T-cell (primary cell): ENCODE measurements around the gene NPSR1. TPM values are rescaled to one million over a fixed set of nuclear protein-coding genes. Genes with fewer than 3 reads are reported as not detected.
A peak's percentile ranks its signal among the peaks of the same experiment; 100 is the strongest.
"Not testable (repeated sequence)": the region's sequence is repeated elsewhere in the genome, so short reads cannot be mapped to it uniquely, and the experiment has no call there.

ENCODE experiments used
- ATAC-seq, 4 experiments: fragments of 200-7000 bp in 3 of 4; fragments of 150-1000 bp in 1 of 4; cut with Tn5 transposase; replicated peaks in 1 of 4; 1 replicate in 3 of 4; 2 replicates in 1 of 4; pipeline ENCODE4 v1.10.0; 2021; ENCODE audit warnings: moderate library complexity in 3 of 4, mild to moderate bottlenecking in 2 of 4, moderate number of reproducible peaks in 1 of 4
- CTCF ChIA-PET, 2 donors: fragments of 300-600 bp; sonication (Branson Sonifier 250); formaldehyde crosslinking; loops; one replicate each; lab custom pipeline; 2022; ENCODE audit warnings: antibody characterized with exemption in 2 of 2; lab: Charles Lee
- POLR2A ChIA-PET, 2 donors: fragments of 300-600 bp; sonication (Branson Sonifier 250); formaldehyde crosslinking; loops; one replicate each; lab custom pipeline; 2022; ENCODE audit warnings: antibody characterized with exemption in 2 of 2; lab: Charles Lee
- DNase-seq, 35 experiments: peaks; one replicate each; pipeline versions ENCODE4 v3.0.0 to v3.0.0-alpha.2; 2013 to 2023
- H3K27ac ChIP-seq: one replicate; pipeline ENCODE4 v1.5.1; 2013; ENCODE audit warnings: low read length
- H3K27me3 ChIP-seq, 2 experiments: replicated peaks in 1 of 2; 1 replicate in 1 of 2; 2 replicates in 1 of 2; pipeline versions ENCODE4 v1.6.1 to v1.7.0; 2013; ENCODE audit warnings: low read length in 1 of 2, mixed read lengths in 1 of 2; ENCODE audit not compliant: control insufficient read depth in 2 of 2, insufficient read depth in 2 of 2; ENCODE audit errors: extremely low read depth in 1 of 2
- H3K36me3 ChIP-seq, 2 donors: 1 replicate in 1 of 2; 2 replicates in 1 of 2; pipeline versions ENCODE4 v1.6.1 to v1.7.0; 2013; ENCODE audit warnings: low read length in 1 of 2; ENCODE audit not compliant: control insufficient read depth in 2 of 2, insufficient read depth in 1 of 2; ENCODE audit errors: extremely low read depth in 1 of 2
- H3K4me1 ChIP-seq, 2 experiments: 1 replicate in 1 of 2; 2 replicates in 1 of 2; pipeline versions ENCODE4 v1.6.1 to v1.7.0; 2013; ENCODE audit warnings: low read length in 2 of 2, mixed read lengths in 1 of 2; ENCODE audit not compliant: insufficient read depth in 2 of 2, control insufficient read depth in 1 of 2; ENCODE audit errors: extremely low read depth in 1 of 2
- H3K4me3 ChIP-seq, 2 donors: 1 replicate in 1 of 2; 2 replicates in 1 of 2; pipeline versions ENCODE4 v1.5.1 to v1.7.0; 2013; ENCODE audit warnings: mild to moderate bottlenecking in 2 of 2, low read length in 1 of 2, moderate library complexity in 1 of 2; ENCODE audit not compliant: control insufficient read depth in 1 of 2; ENCODE audit errors: extremely low read depth in 1 of 2
- H3K9me3 ChIP-seq: 2 replicates; pipeline ENCODE4 v1.7.0; 2013
- H3K27ac Mint-ChIP-seq, 2 donors: one replicate each; pipeline ENCODE4 v1.8.0; 2020 to 2021; ENCODE audit warnings: mild to moderate bottlenecking in 2 of 2, mixed read lengths in 2 of 2
- H3K27me3 Mint-ChIP-seq, 2 donors: one replicate each; pipeline ENCODE4 v1.8.0; 2021 to 2022; ENCODE audit warnings: mixed read lengths in 2 of 2
- H3K36me3 Mint-ChIP-seq: one replicate; pipeline ENCODE4 v1.8.0; 2021; ENCODE audit warnings: mixed read lengths
- H3K4me1 Mint-ChIP-seq, 3 donors: one replicate each; pipeline ENCODE4 v1.8.0; 2020 to 2022; ENCODE audit warnings: mixed read lengths in 3 of 3, mild to moderate bottlenecking in 1 of 3
- H3K4me3 Mint-ChIP-seq, 3 donors: one replicate each; pipeline ENCODE4 v1.8.0; 2020 to 2022; ENCODE audit warnings: mild to moderate bottlenecking in 3 of 3, mixed read lengths in 3 of 3, moderate library complexity in 3 of 3
- H3K9me3 Mint-ChIP-seq, 3 donors: one replicate each; pipeline ENCODE4 v1.8.0; 2020 to 2022; ENCODE audit warnings: mixed read lengths in 3 of 3
- WGBS: methylation state at CpG from one replicate; pipeline ENCODE4 v1.1.5; 2013; ENCODE audit warnings: missing lambda C conversion rate; ENCODE audit not compliant: insufficient coverage; 5-methylcytosine and 5-hydroxymethylcytosine counted together
- total RNA-seq, 35 experiments: library from RNA in 6 of 35; stranded (reverse) in 6 of 35; fragments of 120-200 nt in 1 of 35; gene quantifications; one replicate each; pipeline versions ENCODE4 v1.2.1 to v1.2.4 and lab custom pipeline; 2013 to 2026

Gene NPSR1
- total RNA-seq, 5 donors from 2014 or later (not counting 1 experiment from before 2014, with no cell fraction given), result not detected

- no peaks in the 10 kb centered on the region for H3K36me3 ChIP-seq
- H3K9me3 Mint-ChIP-seq, result peaks cover 0 to 5% (median 0%) of the 10 kb centered on the region in 3 donors
- H3K27ac ChIP-seq, result no peak overlapping the region
- peaks cover 10 to 21% of the 10 kb centered on the region in 2 donors for H3K27me3 Mint-ChIP-seq
- no peak for ATAC-seq
- H3K4me1 ChIP-seq, result no peaks in the 10 kb centered on the region
- no peaks in the 10 kb centered on the region for H3K36me3 Mint-ChIP-seq
- H3K4me3 Mint-ChIP-seq, result no peak overlapping the region
- H3K27me3 ChIP-seq, result peaks cover 0 to 6% of the 10 kb centered on the region in 2 experiments
- no peaks in the 10 kb centered on the region for H3K9me3 ChIP-seq
- H3K4me3 ChIP-seq, result no peak overlapping the region
- ChIA-PET CTCF (no interaction called here), POLR2A (no interaction called here)
- H3K4me1 Mint-ChIP-seq, result no peaks in the 10 kb centered on the region
- DNase-seq, result no peak
- no CpG with 5 or more reads among the region's 2 CpGs for WGBS
- no peak overlapping the region for H3K27ac Mint-ChIP-seq
Observed at GRCh38 chr7:34806831-34807230, 148.8 kb downstream of the NPSR1 start.

DNA sequence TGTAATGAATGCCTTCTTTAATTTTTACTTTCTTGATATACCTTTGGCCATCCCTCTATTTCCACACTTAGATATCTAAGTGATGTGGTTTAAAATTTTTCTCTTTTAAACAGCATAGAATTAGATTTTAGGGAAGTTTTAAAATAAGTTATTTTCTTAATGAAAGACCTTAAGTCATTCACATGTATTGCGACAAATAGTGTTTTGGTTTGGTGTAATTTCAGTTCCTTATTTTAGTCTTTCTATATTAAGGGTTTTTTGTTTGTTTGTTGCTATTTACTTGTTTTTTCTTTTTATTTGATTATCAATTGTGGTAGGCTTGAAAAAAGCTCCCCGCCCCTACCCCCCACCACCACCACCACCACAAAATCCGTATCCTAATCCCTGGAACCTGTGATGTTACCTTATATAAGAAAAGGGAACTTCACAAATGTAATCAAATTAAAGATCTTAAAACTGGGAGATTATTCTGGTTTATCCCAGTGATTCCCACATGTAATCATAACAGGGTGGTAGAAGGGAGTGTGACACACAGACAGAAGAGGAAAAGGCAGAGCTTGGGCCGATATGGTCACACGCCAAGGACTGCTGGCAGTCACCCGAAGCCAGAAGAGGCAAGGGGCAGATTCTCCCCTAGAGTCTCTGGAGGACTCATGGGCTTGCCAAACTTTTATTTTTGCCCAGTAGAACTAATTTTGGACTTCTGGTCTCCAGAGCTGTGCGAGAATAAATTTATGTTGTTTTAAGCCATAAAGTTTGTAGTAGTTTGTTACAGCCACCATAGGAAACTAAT, 149.7 kb downstream of the NPSR1 start:
- DNase-seq (no peak), ATAC-seq (no peak)
- no peaks in the 10 kb centered on the region for H3K4me1 ChIP-seq
- ChIA-PET CTCF (no interaction called here), POLR2A (no interaction called here)
- no peak overlapping the region for H3K27ac Mint-ChIP-seq
- H3K9me3 ChIP-seq, result no peaks in the 10 kb centered on the region
- H3K4me3 ChIP-seq, result no peak overlapping the region
- no peak overlapping the region for H3K27ac ChIP-seq
- peaks cover 0 to 5% (median 0%) of the 10 kb centered on the region in 3 donors for H3K9me3 Mint-ChIP-seq
- 70% methylated on average over 3 of the region's 7 CpGs for WGBS
- no peaks in the 10 kb centered on the region for H3K4me1 Mint-ChIP-seq
- peaks cover 0 to 6% of the 10 kb centered on the region in 2 experiments for H3K27me3 ChIP-seq
- no peaks in the 10 kb centered on the region for H3K36me3 Mint-ChIP-seq
- H3K4me3 Mint-ChIP-seq, result no peak overlapping the region
- H3K27me3 Mint-ChIP-seq, result peaks cover 19 to 30% of the 10 kb centered on the region in 2 donors
- no peaks in the 10 kb centered on the region for H3K36me3 ChIP-seq

GRCh38 chr7:34814203-34814842, 156.3 kb downstream of the NPSR1 start:
- POLR2A ChIA-PET, H3K27me3 ChIP-seq, CTCF ChIA-PET, H3K36me3 Mint-ChIP-seq, H3K9me3 ChIP-seq, H3K36me3 ChIP-seq, H3K27ac Mint-ChIP-seq, H3K27ac ChIP-seq, H3K4me3 ChIP-seq, ATAC-seq, H3K9me3 Mint-ChIP-seq, H3K4me3 Mint-ChIP-seq, DNase-seq, H3K4me1 ChIP-seq, H3K4me1 Mint-ChIP-seq: not testable (repeated sequence)
- WGBS, result 89% methylated on average over 5 of the region's 7 CpGs
- H3K27me3 Mint-ChIP-seq, result peaks cover 32 to 34% of the 10 kb centered on the region in 2 donors

GRCh38 chr7:34821932-34822558, 164.0 kb downstream of the NPSR1 start:
- Histone ChIP-seq H3K9me3 (no peaks in the 10 kb centered on the region), H3K27me3 (peaks cover 0 to 3% of the 10 kb centered on the region in 2 experiments), H3K4me1 (no peaks in the 10 kb centered on the region), H3K27ac (no peak overlapping the region), H3K36me3 (no peaks in the 10 kb centered on the region), H3K4me3 (no peak overlapping the region)
- no peaks in the 10 kb centered on the region for H3K36me3 Mint-ChIP-seq
- H3K27ac Mint-ChIP-seq, result no peak overlapping the region
- no peaks in the 10 kb centered on the region for H3K9me3 Mint-ChIP-seq
- no peak for DNase-seq
- no peak overlapping the region for H3K4me3 Mint-ChIP-seq
- peaks cover 0 to 3% of the 10 kb centered on the region in 2 donors for H3K27me3 Mint-ChIP-seq
- no peaks in the 10 kb centered on the region for H3K4me1 Mint-ChIP-seq
- ATAC-seq, result no peak
- CTCF ChIA-PET, result no interaction called here
- POLR2A ChIA-PET, result no interaction called here
- WGBS, result 83% methylated on average over 14 of the region's 16 CpGs

- ATAC-seq (peak in 3 of 4 experiments; percentile 35 to 66 (median 49)), DNase-seq (peak in 30 of 35 experiments; percentile 6 to 59 (median 29))
- H3K27ac Mint-ChIP-seq, result no peak overlapping the region
- Histone ChIP-seq H3K4me3 (no peak overlapping the region), H3K27me3 (peaks cover 0 to 3% of the 10 kb centered on the region in 2 experiments), H3K4me1 (no peaks in the 10 kb centered on the region), H3K36me3 (no peaks in the 10 kb centered on the region), H3K27ac (no peak overlapping the region), H3K9me3 (no peaks in the 10 kb centered on the region)
- no peak overlapping the region for H3K4me3 Mint-ChIP-seq
- H3K27me3 Mint-ChIP-seq, result peaks cover 0 to 3% of the 10 kb centered on the region in 2 donors
- H3K9me3 Mint-ChIP-seq, result no peaks in the 10 kb centered on the region
- no peaks in the 10 kb centered on the region for H3K4me1 Mint-ChIP-seq
- 20% methylated on average over 1 of the region's 7 CpGs for WGBS
- CTCF ChIA-PET, result interaction anchor here (0.7 to 1.5 kb wide), 5 partner anchors 13 to 697 kb away, joined by 3 to 6 read pairs (median 4); no protein-coding TSS in a partner anchor
- POLR2A ChIA-PET, result no interaction called here
- H3K36me3 Mint-ChIP-seq, result no peaks in the 10 kb centered on the region
Observed at GRCh38 chr7:34823650-34824258, 165.7 kb downstream of the NPSR1 start.

GRCh38 chr7:34825221-34825620, 167.2 kb downstream of the NPSR1 start:
- Histone ChIP-seq H3K27me3 (peaks cover 0 to 3% of the 10 kb centered on the region in 2 experiments), H3K9me3 (no peaks in the 10 kb centered on the region), H3K4me3 (no peak overlapping the region), H3K27ac (no peak overlapping the region), H3K4me1 (no peaks in the 10 kb centered on the region), H3K36me3 (no peaks in the 10 kb centered on the region)
- no peaks in the 10 kb centered on the region for H3K9me3 Mint-ChIP-seq
- WGBS, result 80% methylated on average over 1 of the region's 2 CpGs
- ATAC-seq (no peak), DNase-seq (no peak)
- H3K4me3 Mint-ChIP-seq, result no peak overlapping the region
- no peaks in the 10 kb centered on the region for H3K36me3 Mint-ChIP-seq
- CTCF ChIA-PET, result interaction anchor here in 1 of 2 donors (0.5 kb wide), 1 partner anchor 212 kb away, joined by 4 read pairs; the partner anchor contains the start of gene DPY19L1
- H3K27me3 Mint-ChIP-seq, result peaks cover 0 to 4% of the 10 kb centered on the region in 2 donors
- no peak overlapping the region for H3K27ac Mint-ChIP-seq
- POLR2A ChIA-PET, result no interaction called here
- H3K4me1 Mint-ChIP-seq, result no peaks in the 10 kb centered on the region
